Transverse colon (tissue), 4 donors: Measurements from ENCODE around the gene SFT2D2. TPM values are rescaled to one million over a fixed set of nuclear protein-coding genes. Genes with fewer than 3 reads are reported as not detected.

ENCODE experiments used
- DNase-seq: peaks from one replicate; pipeline ENCODE4 v3.0.0-alpha.2; 2019
- H3K27ac ChIP-seq, 4 donors: fragments of 200-600 bp; sonication (generic); 2 replicates each; pipeline ENCODE4 v1.5.1; 2016 to 2018; ENCODE audit warnings: inconsistent platforms in 4 of 4
- H3K27me3 ChIP-seq: fragments of 200-600 bp; sonication (generic); 2 replicates; pipeline ENCODE4 v1.5.1; 2017; ENCODE audit warnings: inconsistent platforms
- H3K36me3 ChIP-seq, 4 donors: fragments of 200-600 bp; sonication (generic); 2 replicates each; pipeline ENCODE4 v1.5.1; 2017 to 2019; ENCODE audit warnings: inconsistent platforms in 4 of 4
- H3K4me1 ChIP-seq, 4 donors: fragments of 200-600 bp; sonication (generic); 2 replicates each; pipeline ENCODE4 v1.5.1; 2017 to 2020; ENCODE audit warnings: inconsistent platforms in 4 of 4
- H3K4me3 ChIP-seq, 4 donors: fragments of 200-600 bp; sonication (generic); 1 replicate in 1 of 4; 2 replicates in 3 of 4; pipeline versions ENCODE4 v1.5.1 to v1.6.1; 2017 to 2019; ENCODE audit warnings: inconsistent platforms in 4 of 4
- H3K9me3 ChIP-seq, 2 donors: fragments of 200-600 bp; sonication (generic); 2 replicates each; pipeline ENCODE4 v1.5.1; 2017 to 2019; ENCODE audit warnings: inconsistent platforms in 2 of 2
- CTCF ChIP-seq, 5 experiments: fragments of 200-600 bp in 3 of 5; fragments of 450-650 bp in 2 of 5; sonication (generic) in 3 of 5; IDR thresholded peaks; 1 replicate in 2 of 5; 2 replicates in 3 of 5; pipeline ENCODE4 v1.5.1; 2016 to 2017; ENCODE audit warnings: antibody characterized with exemption in 5 of 5, inconsistent platforms in 3 of 5, mild to moderate bottlenecking in 2 of 5, moderate library complexity in 1 of 5
- EP300 ChIP-seq: sonication (generic); formaldehyde crosslinking; IDR thresholded peaks from one replicate; pipeline ENCODE4 v1.6.1; 2017; ENCODE audit warnings: antibody characterized with exemption, low read depth
- POLR2A ChIP-seq: fragments of 450-650 bp; IDR thresholded peaks from one replicate; pipeline ENCODE4 v1.6.1; 2016; ENCODE audit warnings: antibody characterized with exemption, mild to moderate bottlenecking, moderate library complexity
- POLR2AphosphoS5 ChIP-seq, 3 donors: sonication (generic); formaldehyde crosslinking; IDR thresholded peaks; one replicate each; pipeline ENCODE4 v1.6.1; 2016; ENCODE audit warnings: antibody characterized with exemption in 3 of 3
- WGBS, 2 donors: methylation state at CpG; one replicate each; pipeline ENCODE4 v1.1.5; 2018; ENCODE audit warnings: low coverage in 1 of 2; 5-methylcytosine and 5-hydroxymethylcytosine counted together
- in situ Hi-C, 4 donors: fragments of 200-750 bp; cut with MboI; loops; one replicate each; pipeline versions ENCODE4 v1.15.0 to v1.15.1; 2017; ENCODE audit warnings: low sequenced_read_pairs in 3 of 4, low pct_ligation_motif_present in 1 of 4, low pct_unique_long_range_greater_than_20kb in 1 of 4
- intact Hi-C: fragments of 100-400 bp; cut with DNase I; formaldehyde crosslinking; loops from one replicate; pipeline ENCODE4 v1.15.1; 2023; ENCODE audit warnings: low total_unique reads
- small RNA-seq, 4 donors: library from RNA; depleted of rRNA; stranded (forward); fragments of <200 nt; gene quantifications; one replicate each; pipeline ENCODE3, GENCODE V24; 2016
- total RNA-seq, 4 donors: library from RNA; depleted of rRNA; stranded (reverse); fragments of >200 nt; gene quantifications; one replicate each; pipeline ENCODE4 v1.1.0, GENCODE V29; 2016

The SFT2D2 gene
- total RNA-seq, 4 donors from 2014 or later = 19.1 to 51.1 (median 38.2) TPM

GRCh38 chr1:168301664-168302320 is 76.0 kb downstream of the SFT2D2 start:
- TF ChIP-seq EP300 (no peak), POLR2A (no peak), POLR2AphosphoS5 (IDR thresholded peaks at IDR 0.05) (no peak), CTCF (IDR thresholded peaks at IDR 0.05) (no peak)
- no peak for DNase-seq
- intact Hi-C loops = no loop called here
- in situ Hi-C loops = no loop called here
- Histone ChIP-seq H3K27ac (no peak overlapping the region), H3K9me3 (no peaks in the 10 kb centered on the region), H3K4me1 (no peaks in the 10 kb centered on the region), H3K4me3 (no peak overlapping the region), H3K27me3 (no peaks in the 10 kb centered on the region), H3K36me3 (no peaks in the 10 kb centered on the region)
- 57 to 58% methylated on average over 2 to 3 of the region's 3 CpGs for WGBS, 2 donors

Small RNA genes lying within 50 kb of the gene (small RNA-seq; reads per million reads assigned to genes)
- gene AL021397.1 (0 reads per million in 4 donors), gene RNU6-1310P (0 reads per million in 4 donors)

Other genes with a start within 250 kb of the SFT2D2 start
- 1 to 10 TPM in 3 of 4 donors, under 1 TPM in 1; 0.60 to 3.3 (median 2.8) TPM for gene GPR161, start 89.1 kb upstream of the SFT2D2 start, total RNA-seq
- gene TIPRL, start 47.0 kb upstream of the SFT2D2 start, total RNA-seq = 10 to 100 TPM in 3 of 4 donors, 1 to 10 TPM in 1; 4.0 to 24.0 (median 19.6) TPM
- 1 to 10 TPM; 1.2 to 2.9 (median 2.5) TPM for gene TBX19, start 54.9 kb downstream of the SFT2D2 start, total RNA-seq